Testis (tissue), 3 donors: ENCODE results near the gene TMEM52. TPM values are rescaled to one million over a fixed set of nuclear protein-coding genes. Genes with fewer than 3 reads are reported as not detected.
"Not testable (repeated sequence)": the region's sequence is repeated elsewhere in the genome, so short reads cannot be mapped to it uniquely, and the experiment has no call there.

Experiments
- DNase-seq: peaks from one replicate; pipeline ENCODE4 v3.0.0-alpha.2; 2019
- H3K27ac ChIP-seq, 2 donors: fragments of 200-600 bp; sonication (generic); one replicate each; pipeline ENCODE4 v1.5.1; 2019
- H3K27me3 ChIP-seq: fragments of 200-600 bp; sonication (generic); one replicate; pipeline ENCODE4 v1.5.1; 2019
- H3K36me3 ChIP-seq: fragments of 200-600 bp; sonication (generic); one replicate; pipeline ENCODE4 v1.5.1; 2017; ENCODE audit warnings: low read depth; ENCODE audit errors: missing control alignments
- H3K4me1 ChIP-seq: fragments of 200-600 bp; sonication (generic); one replicate; pipeline ENCODE4 v1.5.1; 2019
- H3K4me3 ChIP-seq, 2 donors: fragments of 200-600 bp; sonication (generic); one replicate each; pipeline ENCODE4 v1.5.1; 2017 to 2019
- H3K9me3 ChIP-seq: fragments of 200-600 bp; sonication (generic); one replicate; pipeline ENCODE4 v1.5.1; 2017
- CTCF ChIP-seq, 3 experiments: fragments of 450-650 bp in 2 of 3; fragments of 200-600 bp in 1 of 3; sonication (generic) in 1 of 3; IDR thresholded peaks; one replicate each; pipeline ENCODE4 v1.5.1; 2016 to 2019; ENCODE audit warnings: antibody characterized with exemption in 3 of 3, mild to moderate bottlenecking in 2 of 3, moderate library complexity in 1 of 3
- POLR2A ChIP-seq: fragments of 450-650 bp; IDR thresholded peaks from one replicate; pipeline ENCODE4 v1.6.1; 2017; ENCODE audit warnings: antibody characterized with exemption, mild to moderate bottlenecking, moderate library complexity
- WGBS, 2 donors: methylation state at CpG; one replicate each; pipeline ENCODE4 v1.1.5; 2018; 5-methylcytosine and 5-hydroxymethylcytosine counted together
- intact Hi-C: fragments of 100-400 bp; cut with DNase I; formaldehyde crosslinking; loops from one replicate; pipeline ENCODE4 v1.15.1; 2023; ENCODE audit warnings: low total_unique reads
- polyA plus RNA-seq: library from polyadenylated mRNA; stranded (reverse); fragments of 350-450 nt; fragmentation: Illumina TruSeq; extraction: RNeasy Lipid Tissue Mini Kit (QIAGEN cat#74804); gene quantifications from one replicate; pipeline ENCODE4 v1.2.3, GENCODE V29; 2014; ENCODE audit warnings: low read depth, low replicate concordance; ENCODE audit not compliant: insufficient read depth
- total RNA-seq, 2 donors: library from RNA; depleted of rRNA; stranded (reverse); fragments of >200 nt; gene quantifications; one replicate each; pipeline ENCODE4 v1.2.3, GENCODE V29; 2016

The TMEM52 gene
- total and polyA plus RNA-seq, 3 donors from 2014 or later = 40.8 to 143 (median 74.0) TPM

- DNase-seq = no peak
- Histone ChIP-seq H3K27ac (no peak overlapping the region), H3K4me3 (no peak overlapping the region), H3K27me3 (no peaks in the 10 kb centered on the region), H3K4me1 (no peaks in the 10 kb centered on the region), H3K36me3 (no peaks in the 10 kb centered on the region), H3K9me3 (no peaks in the 10 kb centered on the region)
- TF ChIP-seq CTCF (IDR thresholded peaks at IDR 0.05) (no peak), POLR2A (no peak)
- 75 to 76% methylated on average over 6 of the region's 6 CpGs for WGBS, 2 donors
- intact Hi-C loops = no loop called here
These were observed 19.1 kb upstream of the TMEM52 start for GRCh38 chr1:1938276-1938573.

- no peak for DNase-seq
- TF ChIP-seq POLR2A (no peak), CTCF (IDR thresholded peaks at IDR 0.05) (no peak)
- no peak overlapping the region for H3K4me3 ChIP-seq
- H3K4me1 ChIP-seq = no peaks in the 10 kb centered on the region
- H3K9me3 ChIP-seq = no peaks in the 10 kb centered on the region
- intact Hi-C loops = no loop called here
- no peak overlapping the region for H3K27ac ChIP-seq
- no peaks in the 10 kb centered on the region for H3K36me3 ChIP-seq
- 49 to 68% methylated on average over 13 to 16 of the region's 16 CpGs for WGBS, 2 donors
- no peaks in the 10 kb centered on the region for H3K27me3 ChIP-seq
These were observed 18.6 kb upstream of the TMEM52 start for GRCh38 chr1:1937549-1938275.

- 72 to 76% methylated on average over 15 of the region's 15 CpGs for WGBS, 2 donors
- Histone ChIP-seq H3K36me3 (no peaks in the 10 kb centered on the region), H3K27me3 (no peaks in the 10 kb centered on the region), H3K4me3 (no peak overlapping the region), H3K9me3 (no peaks in the 10 kb centered on the region), H3K4me1 (no peaks in the 10 kb centered on the region), H3K27ac (no peak overlapping the region)
- no peak for DNase-seq
- intact Hi-C loops = no loop called here
- TF ChIP-seq POLR2A = no peak
- no peak for TF ChIP-seq CTCF (IDR thresholded peaks at IDR 0.05)
These were observed 18.0 kb upstream of the TMEM52 start for GRCh38 chr1:1937061-1937460.

- DNase-seq, H3K9me3 ChIP-seq, H3K27ac ChIP-seq, H3K4me3 ChIP-seq, H3K27me3 ChIP-seq, H3K36me3 ChIP-seq, intact Hi-C loops, H3K4me1 ChIP-seq: not testable (repeated sequence)
- 62 to 67% methylated on average over 5 to 19 of the region's 21 CpGs for WGBS, 2 donors
These were observed 15.8 kb upstream of the TMEM52 start for GRCh38 chr1:1934848-1935247.

GRCh38 chr1:1929639-1930545, 10.8 kb upstream of the TMEM52 start:
- Histone ChIP-seq H3K9me3 (no peaks in the 10 kb centered on the region), H3K4me1 (peaks cover 5% of the 10 kb centered on the region), H3K4me3 (no peak overlapping the region), H3K36me3 (no peaks in the 10 kb centered on the region), H3K27me3 (no peaks in the 10 kb centered on the region), H3K27ac (no peak overlapping the region)
- DNase-seq = no peak
- intact Hi-C loops = no loop called here
- 87 to 93% methylated on average over 16 to 38 of the region's 38 CpGs for WGBS, 2 donors
- TF ChIP-seq POLR2A (no peak), CTCF (IDR thresholded peaks at IDR 0.05) (no peak)
